ENCODE measurements around the gene DHCR24.

Gene DHCR24

GRCh38 chr1:54886724-54887664, at the start of gene DHCR24 (continued):
- 0 out of 2 replicates have a peak, but pooled peaks have one; percentile 28 for TF ChIP-seq REST (tag by site-specific recombination; IDR thresholded peaks at IDR 0.05)
- TF ChIP-seq ZNF391 (tag by site-specific recombination; IDR thresholded peaks at IDR 0.05; ENCODE audit: borderline replicate concordance, low read depth) = peak; percentile 56; the same call in 1 of the 2 replicates
- TF ChIP-seq ZNF600 (tag by site-specific recombination; IDR thresholded peaks at IDR 0.05) = peak; percentile 63
- TF ChIP-seq ZNF157 (tag by site-specific recombination; IDR thresholded peaks at IDR 0.05) = no peak
- TF ChIP-seq ZNF335 (tag by site-specific recombination; conservative IDR thresholded peaks at IDR 0.05) = peak; percentile 97
- TF ChIP-seq ZNF548 (tag by site-specific recombination; IDR thresholded peaks at IDR 0.05) = peak; percentile 70; the same call in 1 of the 2 replicates
- no peak for TF ChIP-seq MZF1 (tag by site-specific recombination; IDR thresholded peaks at IDR 0.05; ENCODE audit: borderline replicate concordance)
- TF ChIP-seq AEBP2 (tag by site-specific recombination; IDR thresholded peaks at IDR 0.05; ENCODE audit: borderline replicate concordance) = no peak
- 0 out of 2 replicates have a peak, but pooled peaks have one; percentile 18 for TF ChIP-seq BCL11B (tag by site-specific recombination; IDR thresholded peaks at IDR 0.05; ENCODE audit: low read depth)
- TF ChIP-seq ZNF624 (tag by site-specific recombination; IDR thresholded peaks at IDR 0.05) = no peak
- TF ChIP-seq PRDM10 (tag by site-specific recombination; IDR thresholded peaks at IDR 0.05) = peak; percentile 88
- peak; percentile 53; the same call in 1 of the 2 replicates for TF ChIP-seq ZBTB17 (tag by site-specific recombination; IDR thresholded peaks at IDR 0.05)
- TF ChIP-seq ZNF610 (tag by site-specific recombination; IDR thresholded peaks at IDR 0.05; ENCODE audit: borderline replicate concordance) = peak; percentile 60; the same call in 1 of the 2 replicates
- TF ChIP-seq IKZF3 (tag by site-specific recombination; IDR thresholded peaks at IDR 0.05) = no peak
- no peak for TF ChIP-seq ZNF555 (tag by site-specific recombination; conservative IDR thresholded peaks at IDR 0.05)
- peak; percentile 99 for TF ChIP-seq ZBTB8A (tag by site-specific recombination; IDR thresholded peaks at IDR 0.05)
- TF ChIP-seq ZNF585B (tag by site-specific recombination; IDR thresholded peaks at IDR 0.05) = no peak
- peak; percentile 99 for TF ChIP-seq GLIS2 (tag by site-specific recombination; IDR thresholded peaks at IDR 0.05)
- TF ChIP-seq OVOL3 (tag by site-specific recombination; IDR thresholded peaks at IDR 0.05) = 0 out of 2 replicates have a peak, but pooled peaks have one; percentile 51
- TF ChIP-seq ZSCAN16 (tag by site-specific recombination; IDR thresholded peaks at IDR 0.05) = peak; percentile 71
- no peak for TF ChIP-seq ZNF114 (tag by site-specific recombination; IDR thresholded peaks at IDR 0.05)
- TF ChIP-seq ZSCAN18 (tag by site-specific recombination; IDR thresholded peaks at IDR 0.05) = no peak
- 0 out of 2 replicates have a peak, but pooled peaks have one; percentile 59 for TF ChIP-seq ZNF423 (tag by site-specific recombination; IDR thresholded peaks at IDR 0.05)
- TF ChIP-seq KLF17 (tag by site-specific recombination; IDR thresholded peaks at IDR 0.05) = peak; percentile 15; the same call in 1 of the 2 replicates
- peak; percentile 44; the same call in 1 of the 2 replicates for TF ChIP-seq ZEB2 (tag by site-specific recombination; IDR thresholded peaks at IDR 0.05)
- TF ChIP-seq ZBTB1 (tag by site-specific recombination; IDR thresholded peaks at IDR 0.05) = peak; percentile 92
- TF ChIP-seq ZNF658 (tag by site-specific recombination; IDR thresholded peaks at IDR 0.05) = no peak
- TF ChIP-seq ZSCAN23 (tag by site-specific recombination; IDR thresholded peaks at IDR 0.05) = no peak

All from HEK293 (cell line).